GM12878 (cell line): ENCODE measurements around the gene ADAMTSL1. TPM values are rescaled to one million over a fixed set of nuclear protein-coding genes. Genes with fewer than 3 reads are reported as not detected.

ENCODE experiments used
- ATAC-seq: fragments of 200-7000 bp; cut with Tn5 transposase; 3 replicates; pipeline ENCODE4 v1.9.1; 2020; ENCODE audit warnings: mild to moderate bottlenecking, moderate library complexity
- BruUV-seq: library from RNA; stranded (reverse); fragments of 400-500 nt; replicated peaks from 2 replicates; lab custom pipeline; 2021; lab: Mats Ljungman, UMichigan
- CTCF ChIA-PET: fragments of 300-600 bp; sonication (Branson Sonifier 250); formaldehyde crosslinking; extraction: SDS; loops from one replicate; lab custom pipeline; 2021; ENCODE audit warnings: inconsistent platforms; lab: Yijun Ruan, JAX
- POLR2A ChIA-PET: fragments of 350-600 bp; formaldehyde crosslinking; extraction: SDS; loops from one replicate; lab custom pipeline; 2021; ENCODE audit warnings: inconsistent platforms; lab: Charles Lee
- RAD21 ChIA-PET: fragments of 300-600 bp; sonication (Branson Sonifier 250); formaldehyde crosslinking; loops from one replicate; lab custom pipeline; 2023; ENCODE audit warnings: antibody characterized with exemption; ENCODE audit not compliant: unreplicated experiment; lab: Charles Lee
- SMC1A ChIA-PET: fragments of 300-600 bp; sonication (Branson Sonifier 250); formaldehyde crosslinking; loops from one replicate; lab custom pipeline; 2023; ENCODE audit not compliant: unreplicated experiment, uncharacterized antibody; lab: Charles Lee
- DNase-seq: peaks from one replicate; pipeline ENCODE4 v3.0.0-alpha.2; 2011; ENCODE audit warnings: low read depth, low spot score
- FAIRE-seq: peaks from 3 replicates; lab custom pipeline; 2011; peaks lifted over from hg19 to GRCh38; lab: Jason Lieb, UNC
- H2AFZ ChIP-seq: 2 replicates; pipeline ENCODE4 v1.6.0; 2011; ENCODE audit warnings: low read depth, low read length, control low read depth; ENCODE audit not compliant: control insufficient read depth
- H3K27ac ChIP-seq: 2 replicates; pipeline ENCODE4 v1.5.1; 2011; ENCODE audit warnings: control low read depth; ENCODE audit not compliant: control insufficient read depth, insufficient read depth
- H3K27me3 ChIP-seq, 2 experiments: replicated peaks in 1 of 2; 2 replicates each; pipeline versions ENCODE4 v1.6.0 to v1.6.1; 2011; ENCODE audit warnings: low read length in 1 of 2; ENCODE audit not compliant: control insufficient read depth in 2 of 2, insufficient read depth in 2 of 2
- H3K36me3 ChIP-seq, 2 experiments: 2 replicates each; pipeline ENCODE4 v1.5.1; 2011; ENCODE audit warnings: low read length in 1 of 2; ENCODE audit not compliant: control insufficient read depth in 2 of 2, insufficient read depth in 2 of 2
- H3K4me1 ChIP-seq: 2 replicates; pipeline ENCODE4 v1.6.1; 2011; ENCODE audit warnings: mild to moderate bottlenecking, low read length, moderate library complexity, mixed read lengths; ENCODE audit not compliant: control insufficient read depth, insufficient read depth
- H3K4me2 ChIP-seq: 2 replicates; pipeline ENCODE4 v1.6.0; 2011; ENCODE audit warnings: control low read depth; ENCODE audit not compliant: control insufficient read depth, insufficient read depth
- H3K4me3 ChIP-seq: fragments of 200-600 bp; sonication (generic); 2 replicates; pipeline ENCODE4 v1.5.1; 2016
- H3K79me2 ChIP-seq: 2 replicates; pipeline ENCODE4 v1.6.0; 2011; ENCODE audit warnings: low read length; ENCODE audit not compliant: control insufficient read depth, insufficient read depth
- H3K9ac ChIP-seq: 2 replicates; pipeline ENCODE4 v1.8.0; 2011; ENCODE audit warnings: low read length, control low read depth, mixed read lengths; ENCODE audit not compliant: control insufficient read depth, insufficient read depth
- H3K9me3 ChIP-seq: replicated peaks from 3 replicates; pipeline ENCODE4 v1.5.1; 2011; ENCODE audit warnings: mild to moderate bottlenecking, low read length; ENCODE audit not compliant: control insufficient read depth, insufficient read depth
- H4K20me1 ChIP-seq: 2 replicates; pipeline ENCODE4 v1.6.0; 2011; ENCODE audit not compliant: control insufficient read depth, insufficient read depth
- BRCA1 ChIP-seq: IDR thresholded peaks from 2 replicates; pipeline ENCODE4 v1.6.1; 2011; ENCODE audit warnings: low read depth, low read length, improper control_type of control experiment
- CBX3 ChIP-seq: fragments of 200-600 bp; sonication (generic); IDR thresholded peaks from 2 replicates; pipeline ENCODE4 v1.6.1; 2016; ENCODE audit warnings: low read depth, borderline replicate concordance
- HCFC1 ChIP-seq: fragments of 150-350 bp; IDR thresholded peaks from 2 replicates; pipeline ENCODE4 v1.6.1; 2014; ENCODE audit warnings: low read length
- LARP7 ChIP-seq: fragments of 450-650 bp; IDR thresholded peaks from 2 replicates; pipeline ENCODE4 v1.6.1; 2017; ENCODE audit warnings: mild to moderate bottlenecking
- NR2C2 ChIP-seq: IDR thresholded peaks from 2 replicates; pipeline ENCODE4 v1.6.1; 2011; ENCODE audit warnings: borderline replicate concordance, low read depth; ENCODE audit not compliant: control insufficient read depth, insufficient read length
- NR2F1 ChIP-seq: fragments of 450-650 bp; conservative IDR thresholded peaks from 2 replicates; pipeline ENCODE4 v1.6.1; 2017; ENCODE audit warnings: mild to moderate bottlenecking
- RAD21 ChIP-seq: IDR thresholded peaks from 2 replicates; pipeline ENCODE4 v1.6.1; 2011; ENCODE audit warnings: mild to moderate bottlenecking, low read depth, low read length, moderate library complexity; ENCODE audit not compliant: insufficient read depth
- TCF3 ChIP-seq: IDR thresholded peaks from 2 replicates; pipeline ENCODE4 v1.6.1; 2012; ENCODE audit warnings: low read depth, mild to moderate bottlenecking, low read length, borderline replicate concordance; ENCODE audit not compliant: insufficient read depth
- WGBS: methylation state at CpG from one replicate; pipeline ENCODE4 v1.1.6; 2016; ENCODE audit warnings: low lambda C conversion rate; ENCODE audit not compliant: insufficient replicate concordance, insufficient coverage; ENCODE audit errors: missing lambda C conversion rate; 5-methylcytosine and 5-hydroxymethylcytosine counted together
- in situ Hi-C: fragments of 300-500 bp; cut with MboI; formaldehyde crosslinking; loops from 9 replicates; pipeline ENCODE4 v1.14.3; 2018; ENCODE audit warnings: mixed read lengths
- intact Hi-C: fragments of 100-400 bp; cut with micrococcal nuclease; formaldehyde crosslinking; loops from one replicate; pipeline ENCODE4 v1.14.2; 2022; ENCODE audit not compliant: unreplicated experiment
- polyA plus RNA-seq, 11 experiments: library from polyadenylated mRNA; depleted of rRNA in 4 of 11; unstranded in 6 of 11; stranded (reverse) in 5 of 11; fragments of >200 nt; fragmentation: Nextera tagmentation in 4 of 11; fragmentation: Illumina TruSeq in 1 of 11; extraction: Ambion mirVana in 4 of 11; extraction: Trizol in 1 of 11; gene quantifications; 1 replicate in 1 of 11; 2 replicates in 10 of 11; pipeline versions ENCODE4 v1.2.1 to v1.2.3, GENCODE V29; 2011 to 2016; ENCODE audit warnings: inconsistent platforms in 2 of 11, missing spikeins in 2 of 11, low read depth in 1 of 11
- total RNA-seq, 4 experiments: library from RNA; depleted of rRNA in 3 of 4; stranded (reverse); fragments of >200 nt in 3 of 4; fragmentation: Illumina TruSeq in 1 of 4; extraction: Trizol in 1 of 4; gene quantifications; 2 replicates each; pipeline versions ENCODE4 v1.2.1 to v1.2.3, GENCODE V29; 2013 to 2021
- TF ChIP-seq, protein P1 (sequence below): fragments of 450-650 bp; formaldehyde crosslinking; IDR thresholded peaks from 2 replicates; pipeline ENCODE4 v1.5.0; 2022; ENCODE audit warnings: mild to moderate bottlenecking, missing genetic modification characterization
- TF ChIP-seq, protein P2 (sequence below): fragments of 450-650 bp; IDR thresholded peaks from 2 replicates; pipeline ENCODE4 v1.6.1; 2017; ENCODE audit warnings: mild to moderate bottlenecking, moderate library complexity
- TF ChIP-seq, protein P3 (sequence below): fragments of 450-650 bp; IDR thresholded peaks from 2 replicates; pipeline ENCODE4 v1.6.1; 2017; ENCODE audit warnings: antibody characterized with exemption, mild to moderate bottlenecking, moderate library complexity

The ADAMTSL1 gene
- total and polyA plus RNA-seq, 10 of the 15 experiments (the other 5 are each of a cell fraction or from before 2014, with no cell fraction given) = 0.01 to 0.10 (median 0.07) TPM; not detected in 6

DNA sequence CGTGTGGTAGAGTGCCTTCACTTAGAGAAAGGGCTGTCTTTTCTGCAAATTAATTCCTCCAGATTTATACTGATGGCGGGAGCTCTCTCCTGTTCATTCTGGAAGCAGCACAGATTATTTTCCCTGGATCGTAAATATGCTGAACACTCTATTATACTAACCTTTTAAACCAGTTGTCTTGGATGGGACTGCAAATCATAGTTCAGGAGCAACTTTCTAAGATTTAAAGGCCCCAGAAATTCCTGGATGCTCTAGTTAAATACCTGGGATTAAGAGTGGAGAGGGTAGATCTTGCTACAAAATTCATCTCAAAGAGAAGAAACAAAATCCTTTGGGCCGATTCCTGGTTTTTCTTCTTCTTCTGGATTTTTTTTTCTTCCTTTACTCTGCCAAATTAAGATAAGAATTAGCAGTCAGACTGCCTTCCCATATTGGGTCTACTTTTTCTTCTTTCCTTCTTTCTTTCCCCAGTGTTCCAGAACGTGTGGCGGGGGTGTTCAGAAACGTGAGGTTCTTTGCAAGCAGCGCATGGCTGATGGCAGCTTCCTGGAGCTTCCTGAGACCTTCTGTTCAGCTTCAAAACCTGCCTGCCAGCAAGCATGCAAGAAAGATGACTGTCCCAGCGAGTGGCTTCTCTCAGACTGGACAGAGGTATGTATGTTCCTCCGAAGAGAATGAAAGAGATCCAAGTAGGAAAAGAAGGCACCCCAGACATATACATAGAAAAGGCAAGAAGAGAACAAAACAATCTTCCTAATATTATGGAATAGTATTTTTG, 296.4 kb downstream of the ADAMTSL1 start (continued):
- TF ChIP-seq HCFC1 = no peak
- TF ChIP-seq NR2F1 = no peak
- no peak for TF ChIP-seq TCF3
- TF ChIP-seq CBX3 = no peak
- TF ChIP-seq NR2C2 = no peak
- TF ChIP-seq LARP7 = no peak
- TF ChIP-seq BRCA1 = no peak
- TF ChIP-seq, protein P1, sequence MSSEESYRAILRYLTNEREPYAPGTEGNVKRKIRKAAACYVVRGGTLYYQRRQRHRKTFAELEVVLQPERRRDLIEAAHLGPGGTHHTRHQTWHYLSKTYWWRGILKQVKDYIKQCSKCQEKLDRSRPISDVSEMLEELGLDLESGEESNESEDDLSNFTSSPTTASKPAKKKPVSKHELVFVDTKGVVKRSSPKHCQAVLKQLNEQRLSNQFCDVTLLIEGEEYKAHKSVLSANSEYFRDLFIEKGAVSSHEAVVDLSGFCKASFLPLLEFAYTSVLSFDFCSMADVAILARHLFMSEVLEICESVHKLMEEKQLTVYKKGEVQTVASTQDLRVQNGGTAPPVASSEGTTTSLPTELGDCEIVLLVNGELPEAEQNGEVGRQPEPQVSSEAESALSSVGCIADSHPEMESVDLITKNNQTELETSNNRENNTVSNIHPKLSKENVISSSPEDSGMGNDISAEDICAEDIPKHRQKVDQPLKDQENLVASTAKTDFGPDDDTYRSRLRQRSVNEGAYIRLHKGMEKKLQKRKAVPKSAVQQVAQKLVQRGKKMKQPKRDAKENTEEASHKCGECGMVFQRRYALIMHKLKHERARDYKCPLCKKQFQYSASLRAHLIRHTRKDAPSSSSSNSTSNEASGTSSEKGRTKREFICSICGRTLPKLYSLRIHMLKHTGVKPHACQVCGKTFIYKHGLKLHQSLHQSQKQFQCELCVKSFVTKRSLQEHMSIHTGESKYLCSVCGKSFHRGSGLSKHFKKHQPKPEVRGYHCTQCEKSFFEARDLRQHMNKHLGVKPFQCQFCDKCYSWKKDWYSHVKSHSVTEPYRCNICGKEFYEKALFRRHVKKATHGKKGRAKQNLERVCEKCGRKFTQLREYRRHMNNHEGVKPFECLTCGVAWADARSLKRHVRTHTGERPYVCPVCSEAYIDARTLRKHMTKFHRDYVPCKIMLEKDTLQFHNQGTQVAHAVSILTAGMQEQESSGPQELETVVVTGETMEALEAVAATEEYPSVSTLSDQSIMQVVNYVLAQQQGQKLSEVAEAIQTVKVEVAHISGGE (CRISPR knock-in tag) = no peak
- TF ChIP-seq, all 136 proteins: peak for 0

DNA sequence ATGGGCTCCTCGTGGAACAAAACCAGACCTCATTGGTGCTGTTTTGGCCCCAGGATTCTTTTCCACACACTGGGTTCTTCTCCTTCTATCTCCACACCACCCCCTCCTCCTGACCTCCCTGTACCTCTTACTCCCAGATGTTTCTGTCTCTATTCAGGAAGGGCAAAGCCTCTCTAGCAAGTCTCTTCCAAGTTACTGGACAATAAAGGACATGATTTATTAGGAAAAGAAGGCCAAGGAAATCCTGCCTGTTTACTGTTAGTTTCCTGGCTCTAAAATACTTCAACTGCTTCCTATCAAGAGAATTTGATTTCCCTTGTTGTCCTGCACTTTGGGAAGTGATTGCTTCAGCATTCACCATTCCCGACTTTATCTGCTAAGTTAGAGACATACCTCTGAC, 297.1 kb downstream of the ADAMTSL1 start:
- no peak overlapping the region for H3K4me2 ChIP-seq
- DNase-seq = no peak
- H3K27me3 ChIP-seq = no peaks in the 10 kb centered on the region
- H3K9me3 ChIP-seq = no peaks in the 10 kb centered on the region
- intact Hi-C loops (no loop called here), in situ Hi-C loops (no loop called here)
- SMC1A ChIA-PET = interaction anchor here (1.4 kb wide), 1 partner anchor 19 kb away, joined by 5 read pairs; no protein-coding TSS in a partner anchor
- RAD21 ChIA-PET = interaction anchor here (0.8 kb wide), 1 partner anchor 13 kb away, joined by 5 read pairs; no protein-coding TSS in a partner anchor
- H4K20me1 ChIP-seq = no peaks in the 10 kb centered on the region
- no TSS peak for BruUV-seq
- no peaks in the 10 kb centered on the region for H3K36me3 ChIP-seq
- POLR2A ChIA-PET = no interaction called here
- H2AFZ ChIP-seq = no peak overlapping the region
- H3K4me1 ChIP-seq = peaks cover 13% of the 10 kb centered on the region
- no peak overlapping the region for H3K4me3 ChIP-seq
- no peak for ATAC-seq
- no peak overlapping the region for H3K27ac ChIP-seq
- 98% methylated on average over 2 of the region's 2 CpGs for WGBS
- H3K79me2 ChIP-seq = no peaks in the 10 kb centered on the region
- FAIRE-seq = no peak
- CTCF ChIA-PET = no interaction called here
- no peak overlapping the region for H3K9ac ChIP-seq
- TF ChIP-seq, protein P2, sequence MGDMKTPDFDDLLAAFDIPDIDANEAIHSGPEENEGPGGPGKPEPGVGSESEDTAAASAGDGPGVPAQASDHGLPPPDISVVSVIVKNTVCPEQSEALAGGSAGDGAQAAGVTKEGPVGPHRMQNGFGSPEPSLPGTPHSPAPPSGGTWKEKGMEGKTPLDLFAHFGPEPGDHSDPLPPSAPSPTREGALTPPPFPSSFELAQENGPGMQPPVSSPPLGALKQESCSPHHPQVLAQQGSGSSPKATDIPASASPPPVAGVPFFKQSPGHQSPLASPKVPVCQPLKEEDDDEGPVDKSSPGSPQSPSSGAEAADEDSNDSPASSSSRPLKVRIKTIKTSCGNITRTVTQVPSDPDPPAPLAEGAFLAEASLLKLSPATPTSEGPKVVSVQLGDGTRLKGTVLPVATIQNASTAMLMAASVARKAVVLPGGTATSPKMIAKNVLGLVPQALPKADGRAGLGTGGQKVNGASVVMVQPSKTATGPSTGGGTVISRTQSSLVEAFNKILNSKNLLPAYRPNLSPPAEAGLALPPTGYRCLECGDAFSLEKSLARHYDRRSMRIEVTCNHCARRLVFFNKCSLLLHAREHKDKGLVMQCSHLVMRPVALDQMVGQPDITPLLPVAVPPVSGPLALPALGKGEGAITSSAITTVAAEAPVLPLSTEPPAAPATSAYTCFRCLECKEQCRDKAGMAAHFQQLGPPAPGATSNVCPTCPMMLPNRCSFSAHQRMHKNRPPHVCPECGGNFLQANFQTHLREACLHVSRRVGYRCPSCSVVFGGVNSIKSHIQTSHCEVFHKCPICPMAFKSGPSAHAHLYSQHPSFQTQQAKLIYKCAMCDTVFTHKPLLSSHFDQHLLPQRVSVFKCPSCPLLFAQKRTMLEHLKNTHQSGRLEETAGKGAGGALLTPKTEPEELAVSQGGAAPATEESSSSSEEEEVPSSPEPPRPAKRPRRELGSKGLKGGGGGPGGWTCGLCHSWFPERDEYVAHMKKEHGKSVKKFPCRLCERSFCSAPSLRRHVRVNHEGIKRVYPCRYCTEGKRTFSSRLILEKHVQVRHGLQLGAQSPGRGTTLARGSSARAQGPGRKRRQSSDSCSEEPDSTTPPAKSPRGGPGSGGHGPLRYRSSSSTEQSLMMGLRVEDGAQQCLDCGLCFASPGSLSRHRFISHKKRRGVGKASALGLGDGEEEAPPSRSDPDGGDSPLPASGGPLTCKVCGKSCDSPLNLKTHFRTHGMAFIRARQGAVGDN = no peak
- TF ChIP-seq RAD21 = no peak
- TF ChIP-seq, protein P3, sequence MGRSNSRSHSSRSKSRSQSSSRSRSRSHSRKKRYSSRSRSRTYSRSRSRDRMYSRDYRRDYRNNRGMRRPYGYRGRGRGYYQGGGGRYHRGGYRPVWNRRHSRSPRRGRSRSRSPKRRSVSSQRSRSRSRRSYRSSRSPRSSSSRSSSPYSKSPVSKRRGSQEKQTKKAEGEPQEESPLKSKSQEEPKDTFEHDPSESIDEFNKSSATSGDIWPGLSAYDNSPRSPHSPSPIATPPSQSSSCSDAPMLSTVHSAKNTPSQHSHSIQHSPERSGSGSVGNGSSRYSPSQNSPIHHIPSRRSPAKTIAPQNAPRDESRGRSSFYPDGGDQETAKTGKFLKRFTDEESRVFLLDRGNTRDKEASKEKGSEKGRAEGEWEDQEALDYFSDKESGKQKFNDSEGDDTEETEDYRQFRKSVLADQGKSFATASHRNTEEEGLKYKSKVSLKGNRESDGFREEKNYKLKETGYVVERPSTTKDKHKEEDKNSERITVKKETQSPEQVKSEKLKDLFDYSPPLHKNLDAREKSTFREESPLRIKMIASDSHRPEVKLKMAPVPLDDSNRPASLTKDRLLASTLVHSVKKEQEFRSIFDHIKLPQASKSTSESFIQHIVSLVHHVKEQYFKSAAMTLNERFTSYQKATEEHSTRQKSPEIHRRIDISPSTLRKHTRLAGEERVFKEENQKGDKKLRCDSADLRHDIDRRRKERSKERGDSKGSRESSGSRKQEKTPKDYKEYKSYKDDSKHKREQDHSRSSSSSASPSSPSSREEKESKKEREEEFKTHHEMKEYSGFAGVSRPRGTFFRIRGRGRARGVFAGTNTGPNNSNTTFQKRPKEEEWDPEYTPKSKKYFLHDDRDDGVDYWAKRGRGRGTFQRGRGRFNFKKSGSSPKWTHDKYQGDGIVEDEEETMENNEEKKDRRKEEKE = no peak
